NCI-H748 treated with DMSO at 0.1 percent for 48 hours (cell line): ENCODE results near the gene MEI1.

ENCODE experiments used
- DNase-seq: peaks from one replicate; lab custom pipeline; 2025; lab: John Stamatoyannopoulos, UW

MEI1 gene

DNA sequence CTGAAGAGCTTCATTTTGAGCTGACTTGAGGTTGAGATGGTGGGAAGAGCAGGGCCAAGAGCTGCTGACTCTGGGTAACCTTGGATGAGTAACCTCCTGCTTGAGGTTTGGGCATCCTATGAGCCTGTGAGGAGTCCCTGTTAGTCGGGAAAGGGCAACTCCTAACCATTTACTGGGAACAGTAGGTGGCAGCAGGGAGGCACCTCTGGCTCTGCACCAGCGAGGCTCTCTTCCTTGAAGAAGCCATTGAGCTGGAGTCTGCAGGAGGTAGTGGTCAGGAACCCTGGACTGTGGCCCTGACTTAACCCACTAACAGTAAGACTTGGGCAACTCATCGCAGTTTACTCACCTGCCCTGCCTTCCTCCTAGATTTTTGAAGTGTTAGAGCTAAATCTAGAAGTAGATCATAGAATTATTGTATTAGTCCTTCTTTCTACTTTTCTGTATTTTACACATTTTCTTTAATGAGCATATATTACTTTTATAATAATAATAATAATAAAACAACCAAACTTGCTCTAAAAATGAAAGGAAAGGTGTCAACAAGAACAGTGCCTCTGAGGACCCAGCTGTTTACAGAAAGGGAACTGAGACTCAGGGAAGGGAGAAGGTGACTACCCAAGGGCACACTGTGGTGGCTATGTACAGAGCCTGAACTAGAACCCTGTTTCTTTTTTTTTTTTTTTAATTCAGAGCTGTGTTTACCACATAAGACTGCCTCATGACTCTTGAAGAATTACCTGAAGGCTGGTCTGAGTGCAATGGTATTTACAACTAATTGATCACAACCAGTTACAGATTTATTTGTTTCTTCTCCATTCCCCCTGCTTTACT, 47.5 kb downstream of the MEI1 start:
- peak; percentile 42 for DNase-seq

DNA sequence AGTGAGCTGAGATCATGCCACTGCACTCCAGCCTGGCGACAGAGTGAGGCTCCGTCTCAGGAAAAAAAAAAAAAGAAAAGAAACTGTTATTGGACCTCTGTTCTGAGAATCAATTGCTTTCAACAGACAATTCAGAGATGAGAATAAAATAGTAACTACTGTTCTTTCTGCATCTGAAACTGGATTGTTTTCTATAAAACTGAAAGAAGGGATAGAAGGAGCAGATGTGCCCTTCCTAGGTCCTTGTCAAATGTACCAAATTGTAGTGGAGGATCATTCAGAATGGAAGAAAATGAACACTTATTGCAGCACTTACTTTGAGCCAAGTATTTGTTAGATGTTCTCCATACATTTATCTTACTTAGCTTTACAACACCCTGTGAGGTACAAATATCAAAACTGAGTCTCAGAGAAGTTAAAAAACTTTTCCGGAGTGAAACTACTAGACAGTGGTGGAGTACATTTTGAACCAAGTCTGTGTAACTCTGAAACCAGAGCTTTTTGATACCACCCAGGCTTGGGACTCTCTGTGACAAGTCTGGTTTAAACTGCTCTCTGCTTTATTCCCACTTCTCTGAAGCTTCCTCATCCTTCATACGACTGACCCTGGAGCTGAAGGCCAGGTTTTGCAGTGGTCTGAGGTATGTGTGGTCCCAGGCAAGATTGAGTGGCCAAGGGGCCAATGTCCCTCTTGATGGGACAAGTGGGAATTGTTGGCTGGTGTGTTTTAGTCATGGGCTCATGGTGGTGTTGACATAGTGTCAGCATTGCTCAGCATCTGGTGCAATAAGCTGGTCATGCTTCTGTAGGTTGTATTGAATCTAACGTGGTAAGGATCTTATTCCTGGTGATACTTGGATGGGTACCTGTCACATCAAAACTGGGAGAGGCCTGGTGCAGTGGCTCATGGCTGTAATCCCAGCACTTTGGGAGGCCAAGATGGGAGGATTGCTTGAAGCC, 53.0 kb downstream of the MEI1 start:
- no peak for DNase-seq

DNA sequence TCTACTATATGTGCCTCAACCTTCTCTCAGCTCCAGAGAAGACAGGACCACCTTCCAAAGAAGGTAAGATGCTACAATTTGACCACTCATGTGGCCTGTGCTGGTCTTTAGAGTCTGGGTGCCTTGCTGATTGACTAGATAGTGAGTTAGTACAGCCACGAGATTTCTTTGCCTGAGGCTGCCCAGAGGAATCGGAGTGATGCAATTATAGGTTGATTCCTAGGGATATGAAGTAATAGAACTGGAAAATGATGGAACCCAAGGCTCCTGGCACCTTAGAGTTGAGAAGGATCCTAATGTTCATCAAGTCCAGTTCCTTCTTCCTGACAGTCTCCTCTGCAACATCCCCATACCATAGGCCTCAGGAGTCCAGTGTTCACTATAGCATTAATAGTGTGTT, 54.7 kb downstream of the MEI1 start:
- DNase-seq = no peak

DNA sequence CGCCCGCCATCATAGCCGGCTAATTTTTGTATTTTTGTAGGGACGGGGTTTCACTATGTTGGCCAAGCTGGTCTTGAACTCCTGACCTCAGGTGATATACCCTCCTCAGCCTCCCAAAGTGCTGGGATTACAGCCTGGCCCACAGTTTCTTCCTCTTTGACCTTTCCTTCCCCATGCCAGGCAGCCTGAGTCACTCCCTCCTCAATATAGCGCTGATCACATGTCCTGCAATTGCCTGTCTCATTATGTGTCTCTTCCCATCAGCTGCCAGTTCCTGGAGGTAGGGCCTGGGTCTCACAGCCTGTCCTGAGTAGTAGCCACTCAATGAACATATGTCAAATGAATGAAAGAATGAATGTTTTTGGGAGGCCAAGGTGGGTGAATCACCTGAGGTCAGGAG, 58.2 kb downstream of the MEI1 start:
- DNase-seq = no peak

DNA sequence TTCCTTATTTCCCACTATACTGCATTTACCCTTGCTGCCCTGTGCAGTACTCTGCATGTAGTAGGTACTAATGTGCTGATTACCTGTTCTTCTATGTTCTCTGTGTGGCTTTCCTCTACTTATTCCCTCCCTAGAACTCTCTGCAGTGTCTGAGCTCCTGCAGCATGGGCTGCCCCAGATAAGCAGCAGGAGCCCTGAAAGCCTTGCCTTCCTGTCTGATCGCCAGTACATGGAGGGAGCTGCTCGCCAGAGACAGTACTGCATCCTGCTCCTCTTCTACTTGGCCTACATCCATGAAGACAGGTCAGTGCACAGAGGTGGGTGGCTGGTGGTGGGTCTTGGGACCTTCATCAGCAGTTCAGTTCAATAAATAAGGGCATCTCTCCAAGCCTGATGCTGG, 58.9 kb downstream of the MEI1 start:
- DNase-seq = no peak

DNA sequence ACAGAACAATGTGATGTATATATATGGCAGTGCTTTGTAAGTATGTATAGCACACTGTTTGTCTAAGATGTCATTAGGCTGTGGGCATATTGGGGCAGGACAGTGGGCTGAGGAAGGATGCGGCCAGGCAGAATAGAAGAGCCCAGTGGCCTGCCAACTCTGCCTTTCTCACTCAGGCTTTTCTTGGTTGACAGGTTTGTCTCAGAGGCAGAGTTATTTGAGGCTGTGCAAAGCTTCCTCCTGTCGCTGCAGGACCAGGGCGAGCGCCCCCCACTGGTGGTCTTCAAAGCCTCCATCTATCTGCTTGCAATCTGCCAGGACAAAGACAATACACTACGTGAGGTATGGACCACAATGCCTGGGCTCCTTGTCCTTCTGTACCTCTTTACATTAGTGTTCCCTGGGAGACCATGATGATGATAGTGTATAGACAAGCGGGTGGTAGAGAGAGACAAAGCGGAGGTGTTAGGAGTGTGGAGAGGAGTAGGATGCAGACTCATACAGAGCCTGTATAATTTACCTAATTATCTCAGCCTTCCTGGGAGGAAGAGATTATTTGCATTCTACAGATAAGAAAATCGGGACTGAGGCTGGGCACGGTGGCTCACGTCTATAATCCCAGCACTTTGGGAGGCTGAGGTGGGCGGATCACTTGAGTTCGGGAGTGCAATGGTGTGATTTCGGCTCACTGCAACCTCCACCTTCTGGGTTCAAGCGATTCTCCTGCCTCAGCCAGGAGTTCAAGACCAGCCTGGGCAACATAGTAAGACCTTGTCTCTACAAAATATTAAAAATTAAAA, 63.9 kb downstream of the MEI1 start:
- peak; percentile 88 for DNase-seq

DNA sequence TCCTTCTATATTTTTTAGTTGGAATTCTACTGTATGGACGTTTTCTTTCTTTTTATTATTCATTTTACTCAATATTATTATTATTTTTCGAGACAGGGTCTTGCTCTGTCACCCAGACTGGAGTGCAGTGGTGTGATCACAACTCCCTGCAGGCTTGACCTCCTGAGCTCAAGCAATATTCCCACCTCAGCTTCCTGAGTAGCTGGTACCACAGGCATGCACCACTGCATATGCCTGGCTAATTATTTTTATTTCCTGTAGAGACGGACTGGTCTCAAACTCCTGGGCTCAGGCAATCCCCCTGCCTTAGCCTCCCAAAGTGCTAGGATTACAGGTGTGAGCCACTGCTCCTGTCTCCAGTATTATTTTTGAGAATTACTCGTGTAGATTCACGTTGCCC, 67.2 kb downstream of the MEI1 start:
- no peak for DNase-seq

DNA sequence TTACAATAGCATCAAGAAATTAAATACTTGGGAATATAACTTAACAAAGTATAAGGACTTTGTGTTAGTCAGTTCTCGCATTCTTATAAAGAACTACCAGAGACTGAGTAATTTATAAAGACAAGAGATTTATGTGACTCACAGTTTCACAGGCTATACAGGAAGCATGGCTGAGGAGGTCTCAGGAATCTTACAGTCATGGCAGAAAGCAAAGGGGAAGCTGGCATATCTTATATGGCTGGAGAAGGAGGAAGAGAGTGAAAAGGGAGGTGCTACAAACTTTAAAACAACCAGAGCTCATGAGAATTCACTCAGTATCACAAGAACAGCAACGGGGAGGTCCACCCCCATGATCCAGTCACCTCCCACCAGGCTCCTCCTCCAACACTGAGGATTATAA, 69.1 kb downstream of the MEI1 start:
- no peak for DNase-seq

DNA sequence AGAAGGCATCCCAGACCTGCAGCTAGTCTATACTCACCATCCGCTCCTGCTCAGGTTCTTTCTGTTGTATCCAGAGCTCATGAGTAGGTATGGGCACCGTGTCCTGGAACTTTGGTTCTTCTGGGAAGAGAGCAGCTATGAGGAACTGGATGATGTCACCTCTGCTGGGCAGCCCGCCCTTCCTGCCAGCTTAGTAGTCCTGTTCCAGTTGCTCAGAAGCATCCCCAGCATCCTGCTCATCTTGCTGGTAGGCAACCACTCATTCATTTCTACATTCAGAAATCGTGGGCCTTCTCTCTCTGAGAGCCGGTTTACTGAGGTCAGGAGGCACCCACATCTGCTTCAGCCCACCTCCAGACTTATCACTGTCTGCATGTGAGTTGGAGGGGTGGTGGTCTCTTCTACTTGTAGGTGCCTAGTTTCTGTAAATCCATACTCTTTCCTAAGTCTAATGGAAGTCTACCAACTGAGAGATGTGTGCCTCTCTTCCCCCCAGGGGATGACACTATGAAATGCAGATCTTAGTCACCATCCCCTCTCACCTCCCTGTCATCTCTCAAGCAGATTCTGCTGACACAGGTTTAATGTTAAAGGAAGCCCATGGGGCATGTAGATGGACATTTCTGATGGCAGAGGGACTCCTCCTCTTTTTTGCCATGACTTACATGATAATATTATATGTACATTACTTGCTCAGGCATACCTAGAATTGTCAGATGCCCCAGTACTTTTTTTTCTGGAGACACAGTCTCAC, 71.6 kb downstream of the MEI1 start:
- no peak for DNase-seq

DNA sequence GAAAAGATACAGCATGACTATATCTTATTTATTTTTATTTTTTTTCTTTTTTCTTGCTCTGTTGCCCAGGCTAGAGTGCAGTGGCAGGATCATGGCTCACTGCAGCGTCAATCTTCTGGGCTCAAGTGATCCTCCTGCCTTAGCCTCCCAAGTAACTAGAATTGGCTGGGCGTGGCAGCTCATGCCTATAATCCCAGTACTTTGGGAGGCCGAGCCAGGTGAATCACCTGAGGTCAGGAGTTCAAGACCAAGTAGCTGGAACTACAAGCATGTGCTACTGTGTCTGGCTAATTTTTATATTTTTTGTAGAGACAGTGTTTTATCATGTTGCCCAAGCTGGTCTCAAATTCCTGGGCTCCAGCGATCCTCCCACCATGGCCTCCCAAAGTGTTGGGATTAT, 72.9 kb downstream of the MEI1 start:
- DNase-seq = no peak

DNA sequence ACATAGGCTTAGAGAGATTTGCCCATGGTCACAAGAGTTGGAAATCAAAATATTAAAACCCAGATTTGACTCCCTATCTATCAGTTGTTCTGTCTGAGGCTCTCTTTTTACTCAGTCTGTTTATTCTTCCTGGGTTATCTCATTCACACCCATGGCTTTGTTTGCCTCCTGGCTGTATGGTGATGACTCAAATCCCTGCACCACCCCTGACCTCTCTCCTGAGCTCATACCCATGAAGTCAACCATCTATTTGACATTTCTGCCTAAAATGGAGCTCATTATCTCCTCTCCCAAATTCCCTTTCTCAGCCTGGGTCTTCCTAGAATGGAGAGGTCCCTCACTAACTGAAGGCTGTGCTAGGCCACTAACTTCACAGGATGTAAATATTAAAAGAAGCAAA, 73.3 kb downstream of the MEI1 start:
- DNase-seq = no peak

DNA sequence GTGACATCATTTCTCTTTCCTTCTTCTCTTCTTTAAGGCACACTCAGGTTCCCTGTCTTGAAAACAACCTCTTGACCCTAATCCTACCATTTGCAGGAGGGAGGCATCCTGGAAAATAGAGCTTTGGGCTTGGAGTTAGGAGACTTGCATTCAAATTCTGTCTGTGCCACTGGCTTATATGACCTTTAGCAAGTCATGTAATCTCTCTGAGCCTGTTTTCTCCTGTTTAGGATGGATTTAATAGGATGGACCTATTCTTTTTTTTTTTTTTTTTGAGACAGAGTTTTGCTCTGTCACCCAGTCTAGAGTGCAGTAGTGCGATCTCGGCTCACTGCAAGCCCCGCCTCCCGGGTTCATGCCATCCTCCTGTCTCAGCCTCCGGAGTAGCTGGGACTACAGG, 76.0 kb downstream of the MEI1 start:
- DNase-seq = no peak

DNA sequence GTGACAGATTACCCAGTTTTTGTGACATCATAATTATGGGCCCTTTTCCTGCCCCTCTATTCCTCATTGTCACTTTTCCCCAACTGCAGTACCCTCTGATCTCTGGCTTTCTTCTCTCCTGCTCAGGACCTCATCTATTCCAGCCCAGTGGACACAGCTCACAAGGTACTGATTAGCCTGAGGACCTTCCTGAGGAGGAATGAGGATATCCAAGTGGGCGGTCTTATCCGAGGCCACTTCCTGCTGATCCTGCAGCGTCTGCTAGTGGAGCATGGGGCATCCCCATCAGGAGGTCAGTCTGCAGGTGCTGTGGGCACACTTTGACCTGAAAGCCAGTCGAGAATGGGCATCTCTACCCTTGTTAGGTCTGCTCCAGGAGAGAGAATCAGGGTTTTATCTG, 76.7 kb downstream of the MEI1 start:
- DNase-seq = no peak

DNA sequence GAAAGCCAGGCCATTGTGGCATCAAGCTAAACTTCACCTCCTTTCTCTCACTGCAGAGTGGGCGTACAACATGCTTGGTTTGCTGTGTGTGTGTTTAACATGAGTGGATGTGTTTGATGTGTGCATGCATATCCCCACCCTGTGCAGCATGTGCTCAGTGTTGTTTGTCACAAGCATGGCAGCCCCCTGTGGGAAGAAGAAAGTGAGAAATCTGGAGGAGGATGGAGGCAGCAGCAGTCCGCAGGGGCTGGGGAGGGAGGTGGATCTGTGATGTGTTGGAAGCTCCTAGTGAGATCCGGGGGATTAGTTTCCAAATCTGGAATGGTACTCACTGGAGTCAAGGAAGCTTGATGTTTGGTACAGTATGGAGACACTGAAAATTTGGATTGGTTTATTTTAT, 77.1 kb downstream of the MEI1 start:
- DNase-seq = no peak

DNA sequence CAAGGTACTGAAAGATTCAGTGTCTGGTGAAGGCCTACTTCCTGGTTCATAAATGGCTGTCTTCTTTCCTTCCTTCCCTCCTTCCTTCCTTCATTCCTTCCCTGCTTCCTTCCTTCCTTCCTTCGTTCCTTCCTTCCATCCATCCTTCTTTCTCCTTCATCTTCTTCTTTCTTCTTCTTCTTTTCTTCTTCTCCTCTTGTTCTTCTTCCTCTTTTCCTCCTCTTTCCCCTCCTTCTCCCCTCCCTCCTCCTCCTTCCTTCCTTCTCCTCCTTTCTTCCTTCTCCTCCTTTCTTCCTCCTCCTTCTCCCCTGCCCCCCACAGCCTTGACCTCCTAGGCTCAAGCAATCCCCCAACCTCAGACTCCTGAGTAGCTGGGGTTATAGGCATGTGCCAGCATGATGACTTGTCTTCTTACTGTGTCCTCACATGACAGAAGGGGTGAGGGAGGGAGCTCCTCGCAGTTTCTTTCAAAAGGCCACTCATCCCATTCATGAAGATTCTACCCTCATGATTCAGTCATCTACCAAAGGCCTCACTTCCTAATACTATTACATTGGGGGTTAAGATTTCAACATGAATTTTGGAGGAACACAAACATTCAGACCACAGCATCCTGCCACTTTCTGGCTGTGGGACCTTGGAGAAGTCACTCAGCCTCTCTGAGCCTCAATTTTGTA, 78.6 kb downstream of the MEI1 start:
- no peak for DNase-seq

DNA sequence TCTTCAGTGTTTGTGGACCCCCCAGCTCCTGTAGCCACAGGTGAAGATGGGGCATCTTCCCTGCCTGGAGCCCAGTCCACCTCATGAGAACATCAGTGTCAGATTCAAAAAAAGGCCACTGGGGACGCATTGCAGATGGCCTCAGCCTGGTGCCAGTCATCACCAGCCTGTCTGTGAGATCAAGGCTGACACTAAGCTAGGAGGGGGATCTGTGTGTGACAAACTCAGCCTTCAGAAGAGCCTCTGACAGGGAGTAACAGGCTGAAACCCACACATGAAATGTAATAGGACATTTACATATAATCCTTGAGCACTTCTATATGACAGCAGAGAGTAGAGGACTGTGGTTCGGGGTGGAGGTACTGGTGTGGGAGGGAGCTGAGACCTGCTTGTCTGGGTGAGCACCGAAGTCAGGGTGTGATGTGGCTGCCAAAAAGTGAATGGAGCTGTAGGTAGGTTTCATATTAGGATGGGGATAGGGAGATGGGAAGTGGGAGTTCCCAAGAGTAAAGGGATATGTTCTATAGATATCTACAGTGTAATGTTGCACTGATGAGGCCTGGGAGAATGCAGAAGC, 80.7 kb downstream of the MEI1 start:
- DNase-seq = no peak

DNA sequence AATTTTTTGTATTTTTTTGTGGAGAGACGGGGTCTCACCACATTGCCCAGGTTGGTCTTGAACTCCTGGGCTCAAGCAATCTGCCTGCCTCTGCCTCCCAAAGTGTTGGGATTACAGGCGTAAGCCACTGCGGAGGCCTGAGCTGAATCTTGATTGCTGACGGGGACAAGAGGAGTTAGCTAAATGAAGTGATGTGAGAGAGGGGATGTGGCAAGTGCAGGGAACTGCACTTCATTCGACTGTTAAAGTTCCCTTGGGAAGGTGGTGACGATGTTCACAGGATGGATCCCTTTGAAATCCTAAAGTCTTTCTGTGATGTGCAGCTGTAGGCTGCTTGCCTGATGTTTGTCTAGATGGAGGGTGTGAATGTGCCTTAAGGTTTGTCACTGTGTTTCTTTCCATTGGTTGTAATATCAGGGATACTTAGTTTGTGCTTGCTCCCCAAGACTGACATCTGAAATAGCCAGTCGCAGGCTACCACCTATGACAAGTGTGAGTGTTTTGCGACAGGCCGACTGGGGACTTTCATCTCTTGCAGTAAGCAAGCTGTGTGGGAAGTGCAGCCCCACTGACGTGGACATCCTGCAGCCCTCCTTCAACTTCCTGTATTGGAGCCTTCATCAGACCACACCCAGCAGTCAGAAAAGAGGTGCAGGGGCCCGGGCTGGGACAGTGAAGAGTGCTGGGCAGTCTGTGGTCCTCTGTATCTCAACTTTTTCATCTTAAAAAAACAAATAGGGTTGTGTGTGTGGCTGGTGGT, 81.6 kb downstream of the MEI1 start:
- DNase-seq = no peak

DNA sequence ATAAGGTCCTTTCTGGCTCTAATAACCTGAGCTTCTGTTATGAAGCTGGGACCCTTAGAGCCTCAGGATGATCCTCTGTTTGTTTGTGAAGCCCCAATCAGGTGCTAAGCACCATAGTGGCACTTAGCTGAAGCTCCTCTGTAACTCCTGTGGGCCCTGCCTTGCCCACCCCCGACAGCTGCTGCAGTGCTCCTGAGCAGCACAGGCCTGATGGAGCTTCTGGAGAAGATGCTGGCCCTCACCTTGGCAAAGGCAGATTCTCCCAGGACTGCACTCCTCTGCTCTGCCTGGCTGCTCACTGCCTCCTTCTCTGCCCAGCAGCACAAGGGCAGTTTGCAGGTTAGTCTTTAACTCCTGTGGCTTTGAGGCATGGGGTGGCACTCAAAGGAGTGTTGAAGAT, 82.2 kb downstream of the MEI1 start:
- no peak for DNase-seq

DNA sequence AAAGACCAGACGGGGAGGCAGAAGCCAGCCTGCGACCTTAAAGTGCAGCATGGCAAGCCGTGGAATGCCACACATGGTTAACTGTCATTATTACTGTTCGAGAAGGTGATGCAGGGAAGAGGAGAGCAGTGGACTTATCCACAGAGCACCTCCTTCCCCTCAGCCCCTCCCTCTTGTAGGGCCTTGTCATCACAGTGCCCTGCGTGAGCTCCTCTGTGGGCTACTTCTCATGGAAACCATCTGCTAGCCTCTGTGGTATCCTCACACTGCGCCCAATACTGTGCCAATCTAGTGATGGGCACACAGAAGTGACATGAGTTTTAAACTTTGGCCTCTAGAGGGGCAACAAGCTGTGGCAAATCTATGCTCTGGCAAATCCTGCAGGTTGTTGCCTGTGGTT, 83.0 kb downstream of the MEI1 start:
- no peak for DNase-seq

DNA sequence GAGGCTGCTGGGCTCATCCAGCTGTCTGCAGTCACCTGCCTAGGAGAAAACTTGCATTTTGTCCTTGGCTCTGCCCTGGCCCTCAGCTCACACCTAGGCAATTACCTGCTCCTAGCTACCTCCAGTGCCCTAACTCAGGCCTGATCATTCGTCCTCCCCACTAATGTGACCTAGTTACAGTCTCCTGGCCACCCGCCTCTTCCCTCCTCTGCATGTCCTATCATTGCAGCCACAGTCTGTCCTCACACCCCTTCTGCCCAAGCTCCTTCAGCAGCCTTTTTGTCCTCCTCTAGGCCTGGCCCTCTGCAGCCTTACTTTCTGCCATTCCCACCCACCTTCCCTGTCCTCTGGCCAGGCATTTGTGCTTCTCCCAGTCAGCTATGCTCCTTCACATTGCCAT, 83.4 kb downstream of the MEI1 start:
- no peak for DNase-seq
